ENCODE data around the gene CRTC3.

GRCh38 chr15:90588427-90588826 is 58.7 kb downstream of the CRTC3 start:
- TF ChIP-seq CTCF (IDR thresholded peaks at IDR 0.05) (no peak), POLR2A (IDR thresholded peaks at IDR 0.05) (no peak)
